ENCODE measurements around the gene UFSP2. TPM values are rescaled to one million over a fixed set of nuclear protein-coding genes. Genes with fewer than 3 reads are reported as not detected.
A peak's percentile ranks its signal among the peaks of the same experiment; 100 is the strongest.

Gene UFSP2
- total and polyA plus RNA-seq, 2 experiments from 2014 or later: 29.0 to 53.0 TPM

GRCh38 chr4:185357211-185357610 is 68.6 kb downstream of the UFSP2 start (continued):
- TF ChIP-seq, protein P1, sequence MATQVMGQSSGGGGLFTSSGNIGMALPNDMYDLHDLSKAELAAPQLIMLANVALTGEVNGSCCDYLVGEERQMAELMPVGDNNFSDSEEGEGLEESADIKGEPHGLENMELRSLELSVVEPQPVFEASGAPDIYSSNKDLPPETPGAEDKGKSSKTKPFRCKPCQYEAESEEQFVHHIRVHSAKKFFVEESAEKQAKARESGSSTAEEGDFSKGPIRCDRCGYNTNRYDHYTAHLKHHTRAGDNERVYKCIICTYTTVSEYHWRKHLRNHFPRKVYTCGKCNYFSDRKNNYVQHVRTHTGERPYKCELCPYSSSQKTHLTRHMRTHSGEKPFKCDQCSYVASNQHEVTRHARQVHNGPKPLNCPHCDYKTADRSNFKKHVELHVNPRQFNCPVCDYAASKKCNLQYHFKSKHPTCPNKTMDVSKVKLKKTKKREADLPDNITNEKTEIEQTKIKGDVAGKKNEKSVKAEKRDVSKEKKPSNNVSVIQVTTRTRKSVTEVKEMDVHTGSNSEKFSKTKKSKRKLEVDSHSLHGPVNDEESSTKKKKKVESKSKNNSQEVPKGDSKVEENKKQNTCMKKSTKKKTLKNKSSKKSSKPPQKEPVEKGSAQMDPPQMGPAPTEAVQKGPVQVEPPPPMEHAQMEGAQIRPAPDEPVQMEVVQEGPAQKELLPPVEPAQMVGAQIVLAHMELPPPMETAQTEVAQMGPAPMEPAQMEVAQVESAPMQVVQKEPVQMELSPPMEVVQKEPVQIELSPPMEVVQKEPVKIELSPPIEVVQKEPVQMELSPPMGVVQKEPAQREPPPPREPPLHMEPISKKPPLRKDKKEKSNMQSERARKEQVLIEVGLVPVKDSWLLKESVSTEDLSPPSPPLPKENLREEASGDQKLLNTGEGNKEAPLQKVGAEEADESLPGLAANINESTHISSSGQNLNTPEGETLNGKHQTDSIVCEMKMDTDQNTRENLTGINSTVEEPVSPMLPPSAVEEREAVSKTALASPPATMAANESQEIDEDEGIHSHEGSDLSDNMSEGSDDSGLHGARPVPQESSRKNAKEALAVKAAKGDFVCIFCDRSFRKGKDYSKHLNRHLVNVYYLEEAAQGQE (IDR thresholded peaks at IDR 0.05; ENCODE audit: unreplicated experiment): no peak
- no peak for TF ChIP-seq ZNF331 (CRISPR knock-in tag; IDR thresholded peaks at IDR 0.05; ENCODE audit: low read depth)
- TF ChIP-seq, protein P2, sequence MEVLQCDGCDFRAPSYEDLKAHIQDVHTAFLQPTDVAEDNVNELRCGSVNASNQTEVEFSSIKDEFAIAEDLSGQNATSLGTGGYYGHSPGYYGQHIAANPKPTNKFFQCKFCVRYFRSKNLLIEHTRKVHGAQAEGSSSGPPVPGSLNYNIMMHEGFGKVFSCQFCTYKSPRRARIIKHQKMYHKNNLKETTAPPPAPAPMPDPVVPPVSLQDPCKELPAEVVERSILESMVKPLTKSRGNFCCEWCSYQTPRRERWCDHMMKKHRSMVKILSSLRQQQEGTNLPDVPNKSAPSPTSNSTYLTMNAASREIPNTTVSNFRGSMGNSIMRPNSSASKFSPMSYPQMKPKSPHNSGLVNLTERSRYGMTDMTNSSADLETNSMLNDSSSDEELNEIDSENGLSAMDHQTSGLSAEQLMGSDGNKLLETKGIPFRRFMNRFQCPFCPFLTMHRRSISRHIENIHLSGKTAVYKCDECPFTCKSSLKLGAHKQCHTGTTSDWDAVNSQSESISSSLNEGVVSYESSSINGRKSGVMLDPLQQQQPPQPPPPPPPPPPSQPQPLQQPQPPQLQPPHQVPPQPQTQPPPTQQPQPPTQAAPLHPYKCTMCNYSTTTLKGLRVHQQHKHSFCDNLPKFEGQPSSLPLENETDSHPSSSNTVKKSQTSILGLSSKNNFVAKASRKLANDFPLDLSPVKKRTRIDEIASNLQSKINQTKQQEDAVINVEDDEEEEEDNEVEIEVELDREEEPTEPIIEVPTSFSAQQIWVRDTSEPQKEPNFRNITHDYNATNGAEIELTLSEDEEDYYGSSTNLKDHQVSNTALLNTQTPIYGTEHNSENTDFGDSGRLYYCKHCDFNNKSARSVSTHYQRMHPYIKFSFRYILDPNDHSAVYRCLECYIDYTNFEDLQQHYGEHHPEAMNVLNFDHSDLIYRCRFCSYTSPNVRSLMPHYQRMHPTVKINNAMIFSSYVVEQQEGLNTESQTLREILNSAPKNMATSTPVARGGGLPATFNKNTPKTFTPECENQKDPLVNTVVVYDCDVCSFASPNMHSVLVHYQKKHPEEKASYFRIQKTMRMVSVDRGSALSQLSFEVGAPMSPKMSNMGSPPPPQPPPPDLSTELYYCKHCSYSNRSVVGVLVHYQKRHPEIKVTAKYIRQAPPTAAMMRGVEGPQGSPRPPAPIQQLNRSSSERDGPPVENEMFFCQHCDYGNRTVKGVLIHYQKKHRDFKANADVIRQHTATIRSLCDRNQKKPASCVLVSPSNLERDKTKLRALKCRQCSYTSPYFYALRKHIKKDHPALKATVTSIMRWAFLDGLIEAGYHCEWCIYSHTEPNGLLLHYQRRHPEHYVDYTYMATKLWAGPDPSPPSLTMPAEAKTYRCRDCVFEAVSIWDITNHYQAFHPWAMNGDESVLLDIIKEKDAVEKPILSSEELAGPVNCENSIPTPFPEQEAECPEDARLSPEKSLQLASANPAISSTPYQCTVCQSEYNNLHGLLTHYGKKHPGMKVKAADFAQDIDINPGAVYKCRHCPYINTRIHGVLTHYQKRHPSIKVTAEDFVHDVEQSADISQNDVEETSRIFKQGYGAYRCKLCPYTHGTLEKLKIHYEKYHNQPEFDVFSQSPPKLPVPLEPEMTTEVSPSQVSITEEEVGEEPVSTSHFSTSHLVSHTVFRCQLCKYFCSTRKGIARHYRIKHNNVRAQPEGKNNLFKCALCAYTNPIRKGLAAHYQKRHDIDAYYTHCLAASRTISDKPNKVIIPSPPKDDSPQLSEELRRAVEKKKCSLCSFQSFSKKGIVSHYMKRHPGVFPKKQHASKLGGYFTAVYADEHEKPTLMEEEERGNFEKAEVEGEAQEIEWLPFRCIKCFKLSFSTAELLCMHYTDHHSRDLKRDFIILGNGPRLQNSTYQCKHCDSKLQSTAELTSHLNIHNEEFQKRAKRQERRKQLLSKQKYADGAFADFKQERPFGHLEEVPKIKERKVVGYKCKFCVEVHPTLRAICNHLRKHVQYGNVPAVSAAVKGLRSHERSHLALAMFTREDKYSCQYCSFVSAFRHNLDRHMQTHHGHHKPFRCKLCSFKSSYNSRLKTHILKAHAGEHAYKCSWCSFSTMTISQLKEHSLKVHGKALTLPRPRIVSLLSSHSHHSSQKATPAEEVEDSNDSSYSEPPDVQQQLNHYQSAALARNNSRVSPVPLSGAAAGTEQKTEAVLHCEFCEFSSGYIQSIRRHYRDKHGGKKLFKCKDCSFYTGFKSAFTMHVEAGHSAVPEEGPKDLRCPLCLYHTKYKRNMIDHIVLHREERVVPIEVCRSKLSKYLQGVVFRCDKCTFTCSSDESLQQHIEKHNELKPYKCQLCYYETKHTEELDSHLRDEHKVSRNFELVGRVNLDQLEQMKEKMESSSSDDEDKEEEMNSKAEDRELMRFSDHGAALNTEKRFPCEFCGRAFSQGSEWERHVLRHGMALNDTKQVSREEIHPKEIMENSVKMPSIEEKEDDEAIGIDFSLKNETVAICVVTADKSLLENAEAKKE (CRISPR knock-in tag; IDR thresholded peaks at IDR 0.05): no peak
- TF ChIP-seq POLR2AphosphoS5 (IDR thresholded peaks at IDR 0.05; ENCODE audit: low read depth): no peak

DNA sequence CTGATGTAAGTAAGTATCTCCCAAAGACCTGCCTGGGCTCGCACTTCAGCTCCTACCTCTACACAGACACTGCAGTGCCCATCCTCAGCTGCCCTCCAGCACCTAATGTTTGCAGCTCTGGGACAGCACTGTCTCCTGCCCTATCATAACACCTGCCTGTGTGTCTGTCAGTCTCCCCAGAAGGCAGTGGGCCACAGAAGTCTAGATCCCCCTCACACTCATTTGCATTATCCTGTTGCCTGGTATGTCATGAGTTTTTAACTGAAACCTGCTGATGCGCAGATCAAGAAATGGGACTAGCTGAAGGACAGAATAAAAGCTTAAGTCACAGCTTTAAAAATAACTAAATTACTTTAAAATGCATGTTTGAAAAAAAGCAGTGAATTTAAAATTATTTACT is 73.0 kb downstream of the UFSP2 start:
- H3K79me2 ChIP-seq (replicated peaks; ENCODE audit: insufficient read depth): no peaks in the 10 kb centered on the region
- no peak overlapping the region for H3K4me2 ChIP-seq
- Mint-ChIP-seq H3K4me1 (peaks cover 29% of the 10 kb centered on the region), H3K9me3 (no peaks in the 10 kb centered on the region), H3K36me3 (ENCODE audit: low read depth) (peaks cover 22% of the 10 kb centered on the region), H3K27me3 (ENCODE audit: insufficient read depth, low read depth, poor library complexity) (no peaks in the 10 kb centered on the region), H3K4me3 (no peak overlapping the region), H3K27ac (0 out of 2 replicates have a peak overlapping the region, but pooled peaks have one; percentile 6)
- no peaks in the 10 kb centered on the region for H3K27me3 ChIP-seq (ENCODE audit: insufficient read depth)
- no peak overlapping the region for H2AFZ ChIP-seq
- no peak overlapping the region for H3K4me3 ChIP-seq
- H3F3A ChIP-seq (replicated peaks; ENCODE audit: low read depth): no peaks in the 10 kb centered on the region
- no peaks in the 10 kb centered on the region; the same call in 1 of the 2 replicates for H3K4me1 ChIP-seq (ENCODE audit: insufficient read depth)
- DNase-seq (ENCODE audit: low spot score): no peak
- no peaks in the 10 kb centered on the region for H4K20me1 ChIP-seq (replicated peaks; ENCODE audit: insufficient read depth)
- no peak; the same call in 2 of the 3 replicates for ATAC-seq
- H3K27ac ChIP-seq (ENCODE audit: low read depth): no peak overlapping the region
- peaks cover 3% of the 10 kb centered on the region; the same call in 1 of the 2 replicates for H3K36me3 ChIP-seq (ENCODE audit: insufficient read depth)
- H3K9me2 ChIP-seq (ENCODE audit: insufficient read depth): peaks cover 6% of the 10 kb centered on the region; the same call in 1 of the 2 replicates
- no peak for TF ChIP-seq JUNB (IDR thresholded peaks at IDR 0.05; ENCODE audit: unreplicated experiment)
- no peak for TF ChIP-seq STAT1 (IDR thresholded peaks at IDR 0.05; ENCODE audit: unreplicated experiment)
- TF ChIP-seq, protein P3, sequence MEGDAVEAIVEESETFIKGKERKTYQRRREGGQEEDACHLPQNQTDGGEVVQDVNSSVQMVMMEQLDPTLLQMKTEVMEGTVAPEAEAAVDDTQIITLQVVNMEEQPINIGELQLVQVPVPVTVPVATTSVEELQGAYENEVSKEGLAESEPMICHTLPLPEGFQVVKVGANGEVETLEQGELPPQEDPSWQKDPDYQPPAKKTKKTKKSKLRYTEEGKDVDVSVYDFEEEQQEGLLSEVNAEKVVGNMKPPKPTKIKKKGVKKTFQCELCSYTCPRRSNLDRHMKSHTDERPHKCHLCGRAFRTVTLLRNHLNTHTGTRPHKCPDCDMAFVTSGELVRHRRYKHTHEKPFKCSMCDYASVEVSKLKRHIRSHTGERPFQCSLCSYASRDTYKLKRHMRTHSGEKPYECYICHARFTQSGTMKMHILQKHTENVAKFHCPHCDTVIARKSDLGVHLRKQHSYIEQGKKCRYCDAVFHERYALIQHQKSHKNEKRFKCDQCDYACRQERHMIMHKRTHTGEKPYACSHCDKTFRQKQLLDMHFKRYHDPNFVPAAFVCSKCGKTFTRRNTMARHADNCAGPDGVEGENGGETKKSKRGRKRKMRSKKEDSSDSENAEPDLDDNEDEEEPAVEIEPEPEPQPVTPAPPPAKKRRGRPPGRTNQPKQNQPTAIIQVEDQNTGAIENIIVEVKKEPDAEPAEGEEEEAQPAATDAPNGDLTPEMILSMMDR (conservative IDR thresholded peaks at IDR 0.05; ENCODE audit: low read depth in 2 of 2): no peak
- no peak for TF ChIP-seq POLR2AphosphoS5 (IDR thresholded peaks at IDR 0.05; ENCODE audit: low read depth)
- TF ChIP-seq, protein P4, sequence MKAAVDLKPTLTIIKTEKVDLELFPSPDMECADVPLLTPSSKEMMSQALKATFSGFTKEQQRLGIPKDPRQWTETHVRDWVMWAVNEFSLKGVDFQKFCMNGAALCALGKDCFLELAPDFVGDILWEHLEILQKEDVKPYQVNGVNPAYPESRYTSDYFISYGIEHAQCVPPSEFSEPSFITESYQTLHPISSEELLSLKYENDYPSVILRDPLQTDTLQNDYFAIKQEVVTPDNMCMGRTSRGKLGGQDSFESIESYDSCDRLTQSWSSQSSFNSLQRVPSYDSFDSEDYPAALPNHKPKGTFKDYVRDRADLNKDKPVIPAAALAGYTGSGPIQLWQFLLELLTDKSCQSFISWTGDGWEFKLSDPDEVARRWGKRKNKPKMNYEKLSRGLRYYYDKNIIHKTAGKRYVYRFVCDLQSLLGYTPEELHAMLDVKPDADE (IDR thresholded peaks at IDR 0.05): no peak
- TF ChIP-seq, protein P1 (IDR thresholded peaks at IDR 0.05; ENCODE audit: unreplicated experiment): no peak
